Measurements from ENCODE around the gene CDR2. TPM values are rescaled to one million over a fixed set of nuclear protein-coding genes. Genes with fewer than 3 reads are reported as not detected.

The CDR2 gene
- total and polyA plus RNA-seq, 2 of the 13 experiments (the other 11 are each of a cell fraction or from before 2014, with no cell fraction given): 59.0 to 78.9 TPM

DNA sequence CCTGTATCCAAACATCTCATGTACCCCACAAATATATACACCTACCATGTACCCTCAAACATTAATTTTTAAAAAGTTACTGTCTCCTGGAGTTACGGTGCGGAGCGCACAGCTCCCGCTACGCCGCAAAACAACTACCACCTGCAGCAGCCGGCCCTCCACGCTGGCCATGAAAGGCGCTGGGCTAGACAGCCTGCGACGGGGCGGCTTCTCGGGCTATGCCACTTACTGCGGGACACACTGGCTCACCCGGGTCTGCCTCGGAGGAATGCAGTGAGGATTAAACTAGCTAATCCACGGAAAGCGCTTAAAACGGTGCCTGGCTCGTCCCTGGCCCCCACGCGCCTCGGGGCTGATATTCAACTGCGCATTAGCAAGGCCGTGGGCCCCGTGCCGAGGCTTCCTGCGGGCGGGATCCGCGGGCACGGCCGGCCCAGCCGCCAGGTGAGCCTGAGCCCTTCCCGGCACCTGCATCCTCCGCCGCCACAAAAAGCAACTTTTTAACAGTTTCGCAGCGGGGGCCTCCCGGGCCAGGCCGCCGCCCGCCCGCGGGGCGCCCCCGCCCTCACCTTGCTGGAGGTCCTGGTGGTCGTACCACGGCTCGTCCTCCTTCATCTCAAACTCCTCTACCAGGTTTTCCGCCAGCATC is 633 bp downstream of the CDR2 start (continued):
- TF ChIP-seq, protein P1, sequence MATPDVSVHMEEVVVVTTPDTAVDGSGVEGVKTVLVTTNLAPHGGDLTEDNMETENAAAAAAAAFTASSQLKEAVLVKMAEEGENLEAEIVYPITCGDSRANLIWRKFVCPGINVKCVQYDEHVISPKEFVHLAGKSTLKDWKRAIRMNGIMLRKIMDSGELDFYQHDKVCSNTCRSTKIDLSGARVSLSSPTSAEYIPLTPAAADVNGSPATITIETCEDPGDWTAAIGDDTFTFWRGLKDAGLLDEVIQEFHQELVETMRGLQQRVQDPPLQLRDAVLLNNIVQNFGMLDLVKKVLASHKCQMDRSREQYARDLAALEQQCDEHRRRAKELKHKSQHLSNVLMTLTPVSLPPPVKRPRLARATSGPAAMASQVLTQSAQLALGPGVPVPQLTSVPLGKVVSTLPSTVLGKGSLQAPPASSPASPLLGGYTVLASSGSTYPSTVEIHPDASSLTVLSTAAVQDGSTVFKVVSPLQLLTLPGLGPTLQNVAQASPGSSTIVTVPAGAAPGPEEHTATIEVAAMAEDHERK (CRISPR knock-in tag; IDR thresholded peaks at IDR 0.05; ENCODE audit: low read depth): no peak
- no peak; the same call in 1 of the 2 replicates for TF ChIP-seq ADNP (CRISPR knock-in tag; IDR thresholded peaks at IDR 0.05)
- no peak for TF ChIP-seq ZBTB42 (CRISPR knock-in tag; IDR thresholded peaks at IDR 0.05)
- no peak for TF ChIP-seq ZNF614 (CRISPR knock-in tag; IDR thresholded peaks at IDR 0.05; ENCODE audit: borderline replicate concordance)
- no peak for TF ChIP-seq KDM6A (CRISPR knock-in tag; IDR thresholded peaks at IDR 0.05; ENCODE audit: low read depth)
- TF ChIP-seq SOX13 (IDR thresholded peaks at IDR 0.05): no peak
- TF ChIP-seq SOX13 (CRISPR knock-in tag; conservative IDR thresholded peaks at IDR 0.05 in 1 of 2, IDR thresholded peaks at IDR 0.05 in 1 of 2): no peak
- TF ChIP-seq RXRB (CRISPR knock-in tag; IDR thresholded peaks at IDR 0.05; ENCODE audit: borderline replicate concordance): no peak
- TF ChIP-seq TMF1 (CRISPR knock-in tag; IDR thresholded peaks at IDR 0.05; ENCODE audit: low read depth): peak; percentile 13; the same call in 1 of the 2 replicates
- TF ChIP-seq, protein P2, sequence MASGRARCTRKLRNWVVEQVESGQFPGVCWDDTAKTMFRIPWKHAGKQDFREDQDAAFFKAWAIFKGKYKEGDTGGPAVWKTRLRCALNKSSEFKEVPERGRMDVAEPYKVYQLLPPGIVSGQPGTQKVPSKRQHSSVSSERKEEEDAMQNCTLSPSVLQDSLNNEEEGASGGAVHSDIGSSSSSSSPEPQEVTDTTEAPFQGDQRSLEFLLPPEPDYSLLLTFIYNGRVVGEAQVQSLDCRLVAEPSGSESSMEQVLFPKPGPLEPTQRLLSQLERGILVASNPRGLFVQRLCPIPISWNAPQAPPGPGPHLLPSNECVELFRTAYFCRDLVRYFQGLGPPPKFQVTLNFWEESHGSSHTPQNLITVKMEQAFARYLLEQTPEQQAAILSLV (CRISPR knock-in tag; IDR thresholded peaks at IDR 0.05; ENCODE audit: borderline replicate concordance): peak; percentile 64; the same call in 1 of the 2 replicates
- TF ChIP-seq, protein P3, sequence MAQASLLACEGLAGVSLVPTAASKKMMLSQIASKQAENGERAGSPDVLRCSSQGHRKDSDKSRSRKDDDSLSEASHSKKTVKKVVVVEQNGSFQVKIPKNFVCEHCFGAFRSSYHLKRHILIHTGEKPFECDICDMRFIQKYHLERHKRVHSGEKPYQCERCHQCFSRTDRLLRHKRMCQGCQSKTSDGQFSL (CRISPR knock-in tag; IDR thresholded peaks at IDR 0.05): no peak
- TF ChIP-seq, protein P4, sequence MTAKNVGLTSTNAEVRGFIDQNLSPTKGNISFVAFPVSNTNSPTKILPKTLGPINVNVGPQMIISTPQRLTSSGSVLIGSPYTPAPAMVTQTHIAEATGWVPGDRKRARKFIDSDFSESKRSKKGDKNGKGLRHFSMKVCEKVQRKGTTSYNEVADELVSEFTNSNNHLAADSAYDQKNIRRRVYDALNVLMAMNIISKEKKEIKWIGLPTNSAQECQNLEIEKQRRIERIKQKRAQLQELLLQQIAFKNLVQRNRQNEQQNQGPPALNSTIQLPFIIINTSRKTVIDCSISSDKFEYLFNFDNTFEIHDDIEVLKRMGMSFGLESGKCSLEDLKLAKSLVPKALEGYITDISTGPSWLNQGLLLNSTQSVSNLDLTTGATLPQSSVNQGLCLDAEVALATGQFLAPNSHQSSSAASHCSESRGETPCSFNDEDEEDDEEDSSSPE (CRISPR knock-in tag; IDR thresholded peaks at IDR 0.05): no peak; the same call in 1 of the 2 replicates
- no peak for TF ChIP-seq TCF7 (IDR thresholded peaks at IDR 0.05; ENCODE audit: low read depth)
- TF ChIP-seq SMYD3 (CRISPR knock-in tag; IDR thresholded peaks at IDR 0.05): no peak
- no peak for TF ChIP-seq ZFP36L1 (CRISPR knock-in tag; IDR thresholded peaks at IDR 0.05)
- TF ChIP-seq HNRNPK (IDR thresholded peaks at IDR 0.05; ENCODE audit: low read depth, low read length, poor library complexity, severe bottlenecking): no peak
- TF ChIP-seq RFXANK (CRISPR knock-in tag; IDR thresholded peaks at IDR 0.05): no peak
- TF ChIP-seq, protein P5, sequence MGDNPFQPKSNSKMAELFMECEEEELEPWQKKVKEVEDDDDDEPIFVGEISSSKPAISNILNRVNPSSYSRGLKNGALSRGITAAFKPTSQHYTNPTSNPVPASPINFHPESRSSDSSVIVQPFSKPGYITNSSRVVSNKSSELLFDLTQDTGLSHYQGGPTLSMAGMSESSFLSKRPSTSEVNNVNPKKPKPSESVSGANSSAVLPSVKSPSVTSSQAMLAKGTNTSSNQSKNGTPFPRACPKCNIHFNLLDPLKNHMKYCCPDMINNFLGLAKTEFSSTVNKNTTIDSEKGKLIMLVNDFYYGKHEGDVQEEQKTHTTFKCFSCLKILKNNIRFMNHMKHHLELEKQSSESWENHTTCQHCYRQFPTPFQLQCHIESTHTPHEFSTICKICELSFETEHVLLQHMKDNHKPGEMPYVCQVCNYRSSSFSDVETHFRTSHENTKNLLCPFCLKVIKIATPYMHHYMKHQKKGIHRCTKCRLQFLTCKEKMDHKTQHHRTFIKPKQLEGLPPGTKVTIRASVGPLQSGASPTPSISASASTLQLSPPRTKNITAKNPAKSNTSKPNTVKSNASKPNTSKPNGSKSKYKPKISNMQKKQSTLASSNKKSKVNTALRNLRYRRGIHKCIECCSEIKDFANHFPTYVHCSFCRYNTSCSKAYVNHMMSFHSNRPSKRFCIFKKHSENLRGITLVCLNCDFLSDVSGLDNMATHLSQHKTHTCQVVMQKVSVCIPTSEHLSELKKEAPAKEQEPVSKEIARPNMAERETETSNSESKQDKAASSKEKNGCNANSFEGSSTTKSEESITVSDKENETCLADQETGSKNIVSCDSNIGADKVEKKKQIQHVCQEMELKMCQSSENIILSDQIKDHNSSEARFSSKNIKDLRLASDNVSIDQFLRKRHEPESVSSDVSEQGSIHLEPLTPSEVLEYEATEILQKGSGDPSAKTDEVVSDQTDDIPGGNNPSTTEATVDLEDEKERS (CRISPR knock-in tag; IDR thresholded peaks at IDR 0.05): 0 out of 2 replicates have a peak, but pooled peaks have one; percentile 41
- no peak for TF ChIP-seq ZNF724P (CRISPR knock-in tag; IDR thresholded peaks at IDR 0.05; ENCODE audit: borderline replicate concordance)
- TF ChIP-seq ZNF761 (CRISPR knock-in tag; conservative IDR thresholded peaks at IDR 0.05): no peak

All from HepG2 (cell line).